Measurements from ENCODE around the gene PCDHA8.
"Not testable (repeated sequence)": the region's sequence is repeated elsewhere in the genome, so short reads cannot be mapped to it uniquely, and the experiment has no call there.

PCDHA8 gene

GRCh38 chr5:140829511-140830501 lies 11.2 kb upstream of the PCDHA8 start:
- DNase-seq (ENCODE audit: low read depth) = not testable (repeated sequence)

GRCh38 chr5:140833993-140834392 lies 7.0 kb upstream of the PCDHA8 start, which contains the start of gene PCDHA7:
PCDHA7 (plus strand) TSS chr5:140834269; CDS start chr5:140834384, 115 bp downstream.
- no peak for DNase-seq (ENCODE audit: low read depth)

DNA sequence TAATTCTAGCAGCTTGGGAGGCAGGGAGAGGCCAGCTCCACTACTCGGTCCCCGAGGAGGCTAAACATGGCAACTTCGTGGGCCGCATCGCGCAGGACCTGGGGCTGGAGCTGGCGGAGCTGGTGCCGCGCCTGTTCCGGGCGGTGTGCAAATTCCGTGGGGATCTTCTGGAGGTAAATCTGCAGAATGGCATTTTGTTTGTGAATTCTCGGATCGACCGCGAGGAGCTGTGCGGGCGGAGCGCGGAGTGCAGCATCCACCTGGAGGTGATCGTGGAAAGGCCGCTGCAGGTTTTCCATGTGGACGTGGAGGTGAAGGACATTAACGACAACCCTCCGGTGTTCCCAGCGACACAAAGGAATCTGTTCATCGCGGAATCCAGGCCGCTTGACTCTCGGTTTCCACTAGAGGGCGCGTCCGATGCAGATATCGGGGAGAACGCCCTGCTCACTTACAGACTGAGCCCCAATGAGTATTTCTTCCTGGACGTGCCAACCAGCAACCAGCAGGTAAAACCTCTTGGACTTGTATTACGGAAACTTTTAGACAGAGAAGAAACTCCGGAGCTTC lies 6.5 kb upstream of the PCDHA8 start:
- DNase-seq (ENCODE audit: low read depth) = not testable (repeated sequence)

DNA sequence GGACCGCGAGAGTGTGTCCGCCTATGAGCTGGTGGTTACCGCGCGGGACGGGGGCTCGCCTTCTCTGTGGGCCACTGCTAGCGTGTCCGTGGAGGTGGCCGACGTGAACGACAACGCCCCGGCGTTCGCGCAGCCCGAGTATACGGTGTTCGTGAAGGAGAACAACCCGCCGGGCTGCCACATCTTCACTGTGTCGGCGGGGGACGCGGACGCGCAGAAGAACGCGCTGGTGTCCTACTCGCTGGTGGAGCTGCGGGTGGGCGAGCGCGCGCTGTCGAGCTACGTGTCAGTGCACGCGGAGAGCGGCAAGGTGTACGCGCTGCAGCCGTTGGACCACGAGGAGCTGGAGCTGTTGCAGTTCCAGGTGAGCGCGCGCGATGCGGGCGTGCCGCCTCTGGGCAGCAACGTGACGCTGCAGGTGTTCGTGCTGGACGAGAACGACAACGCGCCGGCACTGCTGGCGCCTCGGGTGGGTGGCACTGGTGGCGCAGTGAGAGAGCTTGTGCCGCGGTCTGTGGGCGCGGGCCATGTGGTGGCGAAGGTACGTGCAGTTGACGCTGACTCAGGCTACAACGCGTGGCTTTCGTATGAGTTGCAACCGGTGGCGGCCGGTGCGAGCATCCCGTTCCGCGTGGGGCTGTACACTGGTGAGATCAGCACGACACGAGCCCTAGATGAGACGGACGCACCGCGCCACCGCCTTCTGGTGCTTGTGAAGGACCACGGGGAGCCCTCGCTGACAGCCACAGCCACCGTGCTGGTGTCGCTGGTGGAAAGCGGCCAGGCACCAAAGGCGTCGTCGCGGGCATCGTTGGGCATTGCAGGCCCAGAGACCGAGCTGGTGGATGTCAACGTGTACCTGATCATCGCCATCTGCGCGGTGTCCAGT lies 5.1 kb upstream of the PCDHA8 start:
- DNase-seq (ENCODE audit: low read depth) = no peak

DNA sequence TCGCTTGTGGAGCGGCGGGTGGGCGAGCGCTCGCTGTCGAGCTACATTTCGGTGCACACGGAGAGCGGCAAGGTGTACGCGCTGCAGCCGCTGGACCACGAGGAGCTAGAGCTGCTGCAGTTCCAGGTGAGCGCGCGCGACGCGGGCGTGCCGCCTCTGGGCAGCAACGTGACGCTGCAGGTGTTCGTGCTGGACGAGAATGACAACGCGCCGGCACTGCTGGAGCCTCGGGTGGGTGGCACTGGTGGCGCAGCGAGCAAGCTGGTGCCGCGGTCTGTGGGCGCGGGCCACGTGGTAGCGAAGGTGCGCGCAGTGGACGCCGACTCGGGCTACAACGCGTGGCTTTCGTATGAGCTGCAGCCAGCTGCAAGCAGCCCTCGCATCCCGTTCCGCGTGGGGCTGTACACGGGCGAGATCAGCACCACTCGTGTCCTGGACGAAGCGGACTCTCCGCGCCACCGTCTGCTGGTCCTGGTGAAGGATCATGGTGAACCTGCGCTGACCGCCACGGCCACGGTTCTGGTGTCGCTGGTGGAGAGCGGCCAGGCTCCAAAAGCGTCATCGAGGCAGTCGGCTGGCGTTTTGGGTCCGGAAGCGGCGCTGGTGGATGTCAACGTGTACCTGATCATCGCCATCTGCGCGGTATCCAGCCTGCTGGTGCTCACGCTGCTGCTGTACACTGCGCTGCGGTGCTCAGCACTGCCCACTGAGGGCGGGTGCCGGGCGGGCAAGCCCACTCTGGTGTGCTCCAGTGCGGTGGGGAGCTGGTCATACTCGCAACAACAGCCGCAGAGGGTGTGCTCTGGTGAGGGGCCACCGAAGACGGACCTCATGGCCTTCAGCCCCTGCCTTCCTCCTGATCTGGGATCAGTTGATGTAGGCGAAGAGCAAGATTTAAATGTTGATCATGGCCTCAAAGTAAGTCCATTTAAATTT lies 2.1 kb downstream of the PCDHA8 start:
- DNase-seq (ENCODE audit: low read depth) = no peak

- DNase-seq (ENCODE audit: low read depth) = not testable (repeated sequence)
Observed at GRCh38 chr5:140848139-140849102, 7.4 kb downstream of the PCDHA8 start, which contains the start of gene PCDHA9. PCDHA9 (plus strand) TSS chr5:140848382; CDS start chr5:140848496, 114 bp downstream.

GRCh38 chr5:140849831-140850634 lies 9.0 kb downstream of the PCDHA8 start:
- DNase-seq (ENCODE audit: low read depth) = not testable (repeated sequence)

- DNase-seq (ENCODE audit: low read depth) = no peak
Observed at GRCh38 chr5:140855772-140856674, 15.0 kb downstream of the PCDHA8 start, which contains the start of gene PCDHA10. PCDHA10 (plus strand) TSS chr5:140855897; CDS start chr5:140856049, 152 bp downstream.

DNA sequence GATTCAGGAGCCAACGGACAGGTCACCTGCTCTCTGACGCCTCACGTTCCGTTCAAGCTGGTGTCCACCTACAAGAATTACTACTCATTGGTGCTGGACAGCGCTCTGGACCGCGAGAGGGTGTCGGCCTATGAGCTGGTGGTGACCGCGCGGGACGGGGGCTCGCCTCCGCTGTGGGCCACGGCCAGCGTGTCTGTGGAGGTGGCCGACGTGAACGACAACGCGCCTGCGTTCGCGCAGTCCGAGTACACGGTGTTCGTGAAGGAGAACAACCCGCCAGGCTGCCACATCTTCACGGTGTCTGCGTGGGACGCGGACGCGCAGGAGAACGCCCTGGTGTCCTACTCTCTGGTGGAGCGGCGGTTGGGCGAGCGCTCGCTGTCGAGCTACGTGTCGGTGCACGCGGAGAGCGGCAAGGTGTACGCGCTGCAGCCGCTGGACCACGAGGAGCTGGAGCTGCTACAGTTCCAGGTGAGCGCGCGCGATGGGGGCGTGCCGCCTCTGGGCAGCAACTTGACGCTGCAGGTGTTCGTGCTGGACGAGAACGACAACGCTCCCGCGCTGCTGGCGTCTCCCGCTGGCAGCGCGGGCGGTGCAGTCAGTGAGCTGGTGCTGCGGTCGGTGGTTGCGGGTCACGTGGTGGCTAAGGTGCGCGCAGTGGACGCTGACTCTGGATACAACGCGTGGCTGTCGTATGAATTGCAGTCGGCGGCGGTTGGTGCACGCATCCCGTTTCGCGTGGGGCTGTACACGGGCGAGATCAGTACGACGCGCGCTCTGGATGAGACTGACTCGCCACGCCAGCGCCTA lies 16.4 kb downstream of the PCDHA8 start:
- DNase-seq (ENCODE audit: low read depth) = no peak

- no peak for DNase-seq (ENCODE audit: low read depth)
Observed at GRCh38 chr5:140857987-140858240, 16.9 kb downstream of the PCDHA8 start.

GRCh38 chr5:140862441-140863295 lies 21.7 kb downstream of the PCDHA8 start:
- DNase-seq (ENCODE audit: low read depth) = no peak

DNA sequence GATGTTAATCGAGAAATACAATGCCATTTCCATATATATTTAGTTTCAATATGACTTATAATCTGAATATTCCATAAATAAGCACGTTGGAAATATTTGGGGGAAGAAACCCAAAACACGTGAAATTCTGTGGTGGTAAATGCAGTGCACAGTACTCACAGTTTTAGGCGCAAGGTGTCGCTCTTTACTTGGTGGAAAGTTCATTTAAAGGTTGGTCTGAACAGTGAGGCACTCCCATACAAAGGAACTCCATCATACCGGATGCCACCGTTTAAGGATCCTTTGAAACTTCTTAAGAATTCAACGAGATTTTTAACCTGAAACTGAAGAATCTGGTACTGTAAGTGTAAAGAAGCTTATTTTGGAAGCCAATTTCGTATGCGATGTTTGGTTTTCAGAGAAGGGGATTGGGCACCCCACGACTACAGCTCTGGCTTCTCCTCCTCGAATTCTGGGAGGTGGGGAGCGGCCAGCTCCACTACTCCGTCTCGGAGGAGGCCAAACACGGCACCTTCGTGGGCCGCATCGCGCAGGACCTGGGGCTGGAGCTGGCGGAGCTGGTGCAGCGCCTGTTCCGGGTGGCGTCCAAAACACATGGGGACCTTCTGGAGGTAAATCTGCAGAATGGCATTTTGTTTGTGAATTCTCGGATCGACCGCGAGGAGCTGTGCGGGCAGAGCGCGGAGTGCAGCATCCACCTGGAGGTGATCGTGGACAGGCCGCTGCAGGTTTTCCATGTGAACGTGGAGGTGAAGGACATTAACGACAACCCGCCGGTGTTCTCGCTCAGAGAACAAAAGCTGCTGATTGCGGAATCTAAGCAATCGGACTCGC lies 28.0 kb downstream of the PCDHA8 start, which contains the start of gene PCDHA11:
TSS of gene PCDHA11 (plus strand) at position 237 of the 834 bp plus-strand sequence. CDS start at position 384, 147 bp downstream.
- no peak for DNase-seq (ENCODE audit: low read depth)

DNA sequence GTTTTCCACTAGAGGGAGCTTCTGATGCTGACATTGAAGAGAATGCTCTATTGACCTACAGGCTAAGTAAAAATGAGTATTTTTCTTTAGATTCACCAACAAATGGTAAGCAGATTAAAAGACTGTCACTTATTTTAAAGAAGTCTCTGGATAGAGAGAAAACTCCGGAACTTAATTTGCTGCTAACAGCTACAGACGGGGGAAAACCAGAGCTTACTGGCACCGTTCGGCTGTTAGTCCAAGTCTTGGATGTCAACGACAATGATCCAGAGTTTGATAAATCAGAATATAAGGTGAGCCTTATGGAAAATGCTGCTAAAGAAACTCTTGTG lies 28.5 kb downstream of the PCDHA8 start:
- DNase-seq (ENCODE audit: low read depth) = no peak

DNA sequence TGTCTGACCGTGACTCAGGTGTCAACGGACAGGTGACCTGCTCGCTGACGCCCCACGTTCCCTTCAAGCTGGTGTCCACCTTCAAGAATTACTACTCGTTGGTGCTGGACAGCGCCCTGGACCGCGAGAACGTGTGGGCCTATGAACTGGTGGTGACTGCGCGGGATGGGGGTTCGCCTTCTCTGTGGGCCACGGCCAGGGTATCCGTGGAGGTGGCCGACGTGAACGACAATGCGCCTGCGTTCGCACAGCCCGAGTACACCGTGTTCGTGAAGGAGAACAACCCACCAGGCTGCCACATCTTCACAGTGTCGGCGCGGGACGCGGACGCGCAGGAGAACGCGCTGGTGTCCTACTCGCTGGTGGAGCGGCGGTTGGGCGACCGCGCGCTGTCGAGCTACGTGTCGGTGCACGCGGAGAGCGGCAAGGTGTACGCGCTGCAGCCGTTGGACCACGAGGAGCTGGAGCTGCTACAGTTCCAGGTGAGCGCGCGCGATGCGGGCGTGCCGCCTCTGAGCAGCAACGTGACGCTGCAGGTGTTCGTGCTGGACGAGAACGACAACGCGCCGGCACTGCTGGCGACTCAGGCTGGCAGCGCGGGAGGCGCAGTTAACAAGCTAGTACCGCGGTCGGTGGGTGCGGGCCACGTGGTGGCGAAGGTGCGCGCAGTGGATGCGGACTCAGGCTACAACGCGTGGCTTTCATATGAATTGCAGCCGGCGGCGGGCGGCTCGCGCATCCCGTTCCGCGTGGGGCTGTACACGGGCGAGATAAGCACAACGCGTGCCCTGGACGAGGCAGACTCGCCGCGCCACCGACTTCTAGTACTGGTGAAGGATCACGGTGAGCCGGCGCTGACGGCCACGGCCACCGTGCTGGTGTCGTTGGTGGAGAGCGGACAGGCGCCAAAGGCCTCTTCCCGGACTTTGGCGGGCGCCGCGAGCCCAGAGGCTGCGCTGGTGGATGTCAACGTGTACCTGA lies 29.5 kb downstream of the PCDHA8 start:
- DNase-seq (ENCODE audit: low read depth) = no peak

Measured in activated gamma-delta T cell treated with anti-CD3 and anti-CD28 coated beads, Interleukin-2, amount 50 U/mL, for 16 hours (primary cell).